ENCODE data around the gene PRR5L.
"Not testable (repeated sequence)": the region's sequence is repeated elsewhere in the genome, so short reads cannot be mapped to it uniquely, and the experiment has no call there.

The PRR5L gene

DNA sequence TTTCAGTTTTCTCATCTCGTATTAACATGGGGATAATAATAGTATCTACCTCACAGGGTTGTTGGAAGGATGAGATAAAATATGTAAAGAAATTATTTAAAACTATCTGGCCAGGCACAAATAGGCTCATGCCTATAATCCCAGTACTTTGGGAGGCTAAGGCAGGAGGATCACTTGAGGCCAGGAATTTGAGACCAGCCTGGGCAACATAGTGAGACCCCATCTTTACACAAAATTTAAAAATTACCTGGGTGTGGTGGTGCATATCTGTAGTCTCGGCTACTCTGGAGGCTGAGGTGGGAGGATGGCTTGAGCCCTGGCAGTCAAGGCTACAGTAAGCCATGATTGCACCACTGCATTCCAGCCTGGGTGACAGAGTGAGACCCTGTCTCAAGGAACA, 215.0 kb downstream of the PRR5L start:
- DNase-seq: not testable (repeated sequence)

DNA sequence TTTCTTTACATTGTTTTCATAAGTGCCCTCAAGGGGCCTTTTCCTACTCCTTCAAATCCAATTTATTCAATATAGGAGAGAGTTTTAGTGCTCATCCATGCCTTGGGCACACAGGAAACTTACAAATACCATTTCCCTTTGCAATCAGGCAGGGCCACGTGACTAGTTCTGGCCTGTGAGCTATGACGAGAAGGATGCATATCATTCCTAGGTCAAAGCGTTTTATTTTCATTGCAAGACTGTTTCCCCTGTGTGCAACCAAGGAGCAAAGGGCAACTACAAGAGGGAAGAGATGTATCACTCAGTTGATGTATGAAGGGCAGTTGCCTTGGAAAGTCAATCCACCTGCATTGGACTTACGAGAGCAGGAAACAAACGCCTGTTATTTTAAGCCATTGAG, 215.9 kb downstream of the PRR5L start:
- DNase-seq: no peak

DNA sequence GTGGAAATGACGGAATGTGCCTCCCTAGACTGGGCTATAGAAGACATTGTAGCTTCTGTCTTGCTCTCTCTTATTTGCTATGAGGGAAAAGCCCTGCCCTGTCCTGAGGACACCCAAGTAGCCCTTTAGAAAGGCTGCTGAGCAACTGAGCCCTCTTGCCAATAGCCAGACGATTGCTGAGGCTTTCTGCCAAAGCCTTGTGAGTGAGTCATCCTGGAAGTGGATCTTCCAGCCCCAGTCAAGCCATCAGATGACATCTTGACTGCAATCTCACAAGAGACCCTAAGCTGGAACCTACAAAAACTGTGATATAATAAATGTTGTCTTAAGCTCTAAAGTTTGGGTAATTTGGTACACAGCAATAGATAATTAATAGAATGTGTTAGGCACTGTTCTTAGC, 217.9 kb downstream of the PRR5L start:
- DNase-seq: no peak

Measured in SHP77 treated with DMSO at 0.1 percent for 48 hours (cell line).